Keratinocyte (primary cell): ENCODE measurements around the gene CPSF3. TPM values are rescaled to one million over a fixed set of nuclear protein-coding genes. Genes with fewer than 3 reads are reported as not detected.

Source experiments
- DNase-seq: peaks from one replicate; pipeline ENCODE4 v3.0.0-alpha.2; 2011; ENCODE audit warnings: low read depth, missing footprints, low spot score
- FAIRE-seq: peaks from 2 replicates; lab custom pipeline; 2011; peaks lifted over from hg19 to GRCh38; lab: Jason Lieb, UNC
- H2AFZ ChIP-seq: 2 replicates; pipeline ENCODE4 v1.6.0; 2012; ENCODE audit warnings: low read length, control low read depth, inconsistent platforms; ENCODE audit not compliant: control insufficient read depth
- H3K27ac ChIP-seq: 2 replicates; pipeline ENCODE4 v1.5.1; 2011; ENCODE audit warnings: low read length; ENCODE audit not compliant: control insufficient read depth, insufficient read depth
- H3K27me3 ChIP-seq: 3 replicates; pipeline ENCODE4 v1.6.0; 2011; ENCODE audit warnings: low read length; ENCODE audit not compliant: control insufficient read depth, insufficient read depth; ENCODE audit errors: extremely low read depth
- H3K36me3 ChIP-seq, 2 experiments: 2 replicates in 1 of 2; 3 replicates in 1 of 2; pipeline ENCODE4 v1.5.1; 2011; ENCODE audit warnings: low read length in 2 of 2, mild to moderate bottlenecking in 1 of 2; ENCODE audit not compliant: control insufficient read depth in 2 of 2, insufficient read depth in 2 of 2; ENCODE audit errors: extremely low read depth in 1 of 2
- H3K4me1 ChIP-seq: 3 replicates; pipeline ENCODE4 v1.5.1; 2011; ENCODE audit warnings: low read length; ENCODE audit not compliant: control insufficient read depth, insufficient read depth; ENCODE audit errors: extremely low read depth
- H3K4me2 ChIP-seq: 3 replicates; pipeline ENCODE4 v1.6.0; 2011; ENCODE audit warnings: low read depth, low read length; ENCODE audit not compliant: control insufficient read depth, insufficient read depth; ENCODE audit errors: extremely low read depth
- H3K4me3 ChIP-seq, 3 experiments: fragments of 200-600 bp in 1 of 3; sonication (generic) in 1 of 3; 2 replicates in 2 of 3; 3 replicates in 1 of 3; pipeline ENCODE4 v1.5.1; 2011 to 2016; ENCODE audit warnings: low read length in 3 of 3, mild to moderate bottlenecking in 3 of 3, control low read depth in 2 of 3, inconsistent platforms in 1 of 3, low read depth in 1 of 3, mixed read lengths in 1 of 3, mixed run types in 1 of 3, moderate library complexity in 1 of 3; ENCODE audit not compliant: control insufficient read depth in 2 of 3, insufficient read depth in 2 of 3; ENCODE audit errors: extremely low read depth in 1 of 3
- H3K79me2 ChIP-seq: 2 replicates; pipeline ENCODE4 v1.6.0; 2012; ENCODE audit warnings: low read length; ENCODE audit not compliant: control insufficient read depth, insufficient read depth
- H3K9ac ChIP-seq: 3 replicates; pipeline ENCODE4 v1.6.0; 2011; ENCODE audit warnings: low read length; ENCODE audit not compliant: control insufficient read depth, insufficient read depth; ENCODE audit errors: extremely low read depth
- H3K9me1 ChIP-seq: 3 replicates; pipeline ENCODE4 v1.6.0; 2011; ENCODE audit warnings: low read length; ENCODE audit not compliant: control insufficient read depth, insufficient read depth; ENCODE audit errors: extremely low read depth
- H3K9me3 ChIP-seq: 2 replicates; pipeline ENCODE4 v1.5.1; 2012; ENCODE audit warnings: low read depth, low read length; ENCODE audit not compliant: control insufficient read depth
- H4K20me1 ChIP-seq: 3 replicates; pipeline ENCODE4 v1.6.0; 2011; ENCODE audit warnings: low read length; ENCODE audit not compliant: control insufficient read depth, insufficient read depth; ENCODE audit errors: extremely low read depth
- CTCF ChIP-seq, 3 experiments: IDR thresholded peaks in 1 of 3; conservative IDR thresholded peaks in 1 of 3; optimal IDR thresholded peaks in 1 of 3; 2 replicates in 2 of 3; 3 replicates in 1 of 3; pipeline versions ENCODE3 to v1.5.1; 2011; ENCODE audit warnings: low read length in 3 of 3, mild to moderate bottlenecking in 3 of 3, moderate library complexity in 2 of 3, control low read depth in 1 of 3, inconsistent platforms in 1 of 3; ENCODE audit not compliant: insufficient read depth in 2 of 3; ENCODE audit errors: extremely low read depth in 1 of 3
- EZH2 ChIP-seq: IDR thresholded peaks from one replicate; pipeline ENCODE4 v1.6.1; 2012; ENCODE audit warnings: inconsistent platforms, mild to moderate bottlenecking, low read length, moderate library complexity
- dilution Hi-C: fragments of 300-500 bp; cut with MboI; formaldehyde crosslinking; loops from one replicate; pipeline ENCODE4 v1.7.0; 2020; ENCODE audit warnings: low sequenced_read_pairs; ENCODE audit not compliant: extremely low pct_ligation_motif_present
- polyA plus RNA-seq, 5 experiments: library from polyadenylated mRNA; depleted of rRNA in 3 of 5; stranded (reverse) in 3 of 5; stranded (forward) in 1 of 5; unstranded in 1 of 5; fragments of >200 nt; gene quantifications; 1 replicate in 1 of 5; 2 replicates in 3 of 5; 3 replicates in 1 of 5; pipeline versions ENCODE4 v1.2.1 to v1.2.3, GENCODE V29; 2011 to 2012; ENCODE audit warnings: missing spikeins in 2 of 5, low read depth in 1 of 5, low replicate concordance in 1 of 5

CPSF3 gene
- polyA plus RNA-seq, 1 donor (not counting 4 experiments of a cell fraction or from before 2014, with no cell fraction given): 31.1 TPM

GRCh38 chr2:9416267-9416961, 7.0 kb upstream of the CPSF3 start:
- DNase-seq: peak; percentile 44
- H3K79me2 ChIP-seq: peaks cover 48% of the 10 kb centered on the region
- FAIRE-seq: peak; percentile 13
- no peaks in the 10 kb centered on the region for H3K27me3 ChIP-seq
- H4K20me1 ChIP-seq: no peaks in the 10 kb centered on the region
- dilution Hi-C loops: no loop called here
- H2AFZ ChIP-seq: no peak overlapping the region
- no peak overlapping the region for H3K4me3 ChIP-seq
- H3K9ac ChIP-seq: no peak overlapping the region
- no peak overlapping the region for H3K4me2 ChIP-seq
- TF ChIP-seq EZH2: no peak
- TF ChIP-seq CTCF (optimal IDR thresholded peaks at IDR 0.05 in 1 of 3, IDR thresholded peaks at IDR 0.05 in 1 of 3, conservative IDR thresholded peaks at IDR 0.05 in 1 of 3; ENCODE audit: extremely low read depth in 1 of 3, insufficient read depth in 2 of 3, low read length in 3 of 3): no peak
- H3K9me1 ChIP-seq: peaks cover 5% of the 10 kb centered on the region
- peak overlapping the region; percentile 34 for H3K27ac ChIP-seq
- H3K9me3 ChIP-seq: no peaks in the 10 kb centered on the region
- peaks cover 12% of the 10 kb centered on the region for H3K4me1 ChIP-seq
- H3K36me3 ChIP-seq: peaks cover 8 to 29% of the 10 kb centered on the region in 2 experiments

DNA sequence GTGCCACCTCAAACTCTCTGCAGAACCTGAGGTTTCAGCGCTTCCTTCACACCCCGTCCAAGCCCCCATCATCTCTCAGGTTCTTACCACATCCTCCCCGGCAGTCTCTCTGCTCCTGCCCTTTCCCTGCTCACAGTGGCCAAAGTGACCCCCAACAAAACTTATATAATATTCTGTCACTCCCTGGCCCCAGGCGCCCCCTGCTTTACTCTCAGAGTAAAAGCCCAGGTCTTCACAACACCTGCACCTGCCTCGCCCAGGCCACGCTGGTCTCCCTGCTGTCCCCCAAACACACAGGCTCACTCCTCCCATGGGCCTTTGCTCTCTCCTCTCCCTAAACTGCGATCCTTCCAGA, 6.5 kb upstream of the CPSF3 start:
- TF ChIP-seq EZH2 (no peak), CTCF (optimal IDR thresholded peaks at IDR 0.05 in 1 of 3, IDR thresholded peaks at IDR 0.05 in 1 of 3, conservative IDR thresholded peaks at IDR 0.05 in 1 of 3; ENCODE audit: extremely low read depth in 1 of 3, insufficient read depth in 2 of 3, low read length in 3 of 3) (no peak)
- FAIRE-seq (no peak), DNase-seq (no peak)
- H3K4me3 ChIP-seq: no peak overlapping the region
- dilution Hi-C loops: no loop called here
- no peak overlapping the region for H3K4me2 ChIP-seq
- H3K79me2 ChIP-seq: peaks cover 54% of the 10 kb centered on the region
- peaks cover 1% of the 10 kb centered on the region for H4K20me1 ChIP-seq
- no peak overlapping the region for H3K9ac ChIP-seq
- no peak overlapping the region for H3K27ac ChIP-seq
- no peaks in the 10 kb centered on the region for H3K27me3 ChIP-seq
- H3K9me1 ChIP-seq: peaks cover 5% of the 10 kb centered on the region
- H3K36me3 ChIP-seq: peaks cover 7 to 29% of the 10 kb centered on the region in 2 experiments
- H3K9me3 ChIP-seq: no peaks in the 10 kb centered on the region
- H2AFZ ChIP-seq: no peak overlapping the region
- H3K4me1 ChIP-seq: peaks cover 16% of the 10 kb centered on the region
